GM12875 (cell line): ENCODE measurements around the gene UNKL.

Experiments used
- H3K4me3 ChIP-seq: one replicate; pipeline ENCODE4 v1.5.1; 2011; ENCODE audit warnings: low read depth, low read length, control low read depth
- CTCF ChIP-seq: IDR thresholded peaks from 2 replicates; pipeline ENCODE4 v1.5.1; 2011; ENCODE audit warnings: low read depth, mild to moderate bottlenecking, control low read depth, inconsistent platforms, low read length, moderate library complexity, borderline replicate concordance; ENCODE audit not compliant: insufficient read depth

UNKL gene

GRCh38 chr16:1378804-1379303 is 35.6 kb downstream of the UNKL start:
- peak overlapping the region; percentile 62 for H3K4me3 ChIP-seq
- no peak for TF ChIP-seq CTCF

- TF ChIP-seq CTCF: no peak
- H3K4me3 ChIP-seq: peak overlapping the region; percentile 62
Measured at GRCh38 chr16:1378087-1378803, 36.3 kb downstream of the UNKL start.

- no peak overlapping the region for H3K4me3 ChIP-seq
- no peak for TF ChIP-seq CTCF
Measured at GRCh38 chr16:1377406-1378010, 37.0 kb downstream of the UNKL start.

- H3K4me3 ChIP-seq: no peak overlapping the region
- TF ChIP-seq CTCF: no peak
Measured at GRCh38 chr16:1375741-1376410, 38.6 kb downstream of the UNKL start.

- no peak overlapping the region for H3K4me3 ChIP-seq
- no peak for TF ChIP-seq CTCF
Measured at GRCh38 chr16:1375298-1375640, 39.2 kb downstream of the UNKL start.

GRCh38 chr16:1374418-1375297 is 39.8 kb downstream of the UNKL start:
- TF ChIP-seq CTCF: no peak
- H3K4me3 ChIP-seq: no peak overlapping the region
